ENCODE data around the gene JMJD8. TPM values are rescaled to one million over a fixed set of nuclear protein-coding genes. Genes with fewer than 3 reads are reported as not detected.

JMJD8 gene
- polyA plus RNA-seq, 3 donors = 28.7 to 45.3 (median 33.5) TPM

DNA sequence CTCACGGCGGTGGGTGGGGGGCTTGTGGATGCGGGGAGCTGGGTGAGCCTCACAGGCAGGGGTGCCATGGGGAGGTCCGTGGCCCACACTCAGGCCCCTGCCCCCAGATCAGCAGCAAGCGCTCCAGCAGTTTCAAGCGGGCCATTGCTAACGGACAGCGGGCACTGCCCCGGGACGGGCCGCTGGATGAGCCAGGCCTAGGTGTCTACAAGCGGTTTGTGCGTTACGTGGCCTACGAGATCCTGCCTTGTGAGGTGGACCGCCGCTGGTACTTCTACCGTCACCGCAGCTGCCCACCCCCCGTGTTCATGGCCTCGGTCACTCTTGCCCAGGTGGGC, 7.6 kb downstream of the JMJD8 start:
- no peak overlapping the region for H3K9ac ChIP-seq (ENCODE audit: insufficient read depth, low read length, poor library complexity, severe bottlenecking)
- intact Hi-C loops (cut with micrococcal nuclease) = no loop called here
- H3K36me3 Mint-ChIP-seq = peaks cover 18 to 31% of the 10 kb centered on the region in 2 donors
- H2AFZ ChIP-seq (ENCODE audit: insufficient read depth, low read depth, low read length, poor library complexity, severe bottlenecking) = no peak overlapping the region
- no peak for DNase-seq
- H3K27me3 ChIP-seq (ENCODE audit: control insufficient read depth in 2 of 2, insufficient read depth in 2 of 2, low read length in 2 of 2) = peaks cover 3 to 30% of the 10 kb centered on the region in 2 donors
- peaks cover 22 to 34% of the 10 kb centered on the region in 2 donors for H3K4me1 ChIP-seq (ENCODE audit: control insufficient read depth in 1 of 2, insufficient read depth in 2 of 2, low read length in 2 of 2)
- peaks cover 12% of the 10 kb centered on the region for H3K79me2 ChIP-seq (ENCODE audit: insufficient read depth, low read length)
- H4K20me1 ChIP-seq (ENCODE audit: insufficient read depth, low read length) = peaks cover 41% of the 10 kb centered on the region
- peaks cover 19% of the 10 kb centered on the region for H3K4me1 Mint-ChIP-seq
- H3K9me3 Mint-ChIP-seq = peaks cover 0 to 5% (median 0%) of the 10 kb centered on the region in 7 donors
- no peaks in the 10 kb centered on the region for H3K9me3 ChIP-seq (replicated peaks in 1 of 2; ENCODE audit: control insufficient read depth in 1 of 2, insufficient read depth in 1 of 2, low read length in 2 of 2)
- H3K4me2 ChIP-seq (replicated peaks; ENCODE audit: extremely low read depth, low read length, poor library complexity, severe bottlenecking) = no peak overlapping the region
- peaks cover 24 to 29% of the 10 kb centered on the region in 2 donors for H3K36me3 ChIP-seq (replicated peaks in 1 of 2; ENCODE audit: control insufficient read depth in 1 of 2, insufficient read depth in 2 of 2, low read length in 2 of 2)
- H3K27ac Mint-ChIP-seq = no peak overlapping the region
- TF ChIP-seq, protein P1, sequence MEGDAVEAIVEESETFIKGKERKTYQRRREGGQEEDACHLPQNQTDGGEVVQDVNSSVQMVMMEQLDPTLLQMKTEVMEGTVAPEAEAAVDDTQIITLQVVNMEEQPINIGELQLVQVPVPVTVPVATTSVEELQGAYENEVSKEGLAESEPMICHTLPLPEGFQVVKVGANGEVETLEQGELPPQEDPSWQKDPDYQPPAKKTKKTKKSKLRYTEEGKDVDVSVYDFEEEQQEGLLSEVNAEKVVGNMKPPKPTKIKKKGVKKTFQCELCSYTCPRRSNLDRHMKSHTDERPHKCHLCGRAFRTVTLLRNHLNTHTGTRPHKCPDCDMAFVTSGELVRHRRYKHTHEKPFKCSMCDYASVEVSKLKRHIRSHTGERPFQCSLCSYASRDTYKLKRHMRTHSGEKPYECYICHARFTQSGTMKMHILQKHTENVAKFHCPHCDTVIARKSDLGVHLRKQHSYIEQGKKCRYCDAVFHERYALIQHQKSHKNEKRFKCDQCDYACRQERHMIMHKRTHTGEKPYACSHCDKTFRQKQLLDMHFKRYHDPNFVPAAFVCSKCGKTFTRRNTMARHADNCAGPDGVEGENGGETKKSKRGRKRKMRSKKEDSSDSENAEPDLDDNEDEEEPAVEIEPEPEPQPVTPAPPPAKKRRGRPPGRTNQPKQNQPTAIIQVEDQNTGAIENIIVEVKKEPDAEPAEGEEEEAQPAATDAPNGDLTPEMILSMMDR (IDR thresholded peaks at IDR 0.05) = no peak
- H3K27me3 Mint-ChIP-seq (ENCODE audit: low read depth in 3 of 3) = peaks cover 21 to 38% (median 23%) of the 10 kb centered on the region in 3 donors
- H3K4me3 ChIP-seq (replicated peaks in 1 of 3; ENCODE audit: low read depth in 2 of 3, low read length in 3 of 3) = no peak overlapping the region
- H3K4me3 Mint-ChIP-seq = peak overlapping the region in 1 of 2 donors; percentile 78
- WGBS (ENCODE audit: insufficient coverage) = 93% methylated on average over 21 of the region's 21 CpGs
- H3K27ac ChIP-seq (ENCODE audit: low read depth in 1 of 2, low read length in 2 of 2) = no peak overlapping the region

DNA sequence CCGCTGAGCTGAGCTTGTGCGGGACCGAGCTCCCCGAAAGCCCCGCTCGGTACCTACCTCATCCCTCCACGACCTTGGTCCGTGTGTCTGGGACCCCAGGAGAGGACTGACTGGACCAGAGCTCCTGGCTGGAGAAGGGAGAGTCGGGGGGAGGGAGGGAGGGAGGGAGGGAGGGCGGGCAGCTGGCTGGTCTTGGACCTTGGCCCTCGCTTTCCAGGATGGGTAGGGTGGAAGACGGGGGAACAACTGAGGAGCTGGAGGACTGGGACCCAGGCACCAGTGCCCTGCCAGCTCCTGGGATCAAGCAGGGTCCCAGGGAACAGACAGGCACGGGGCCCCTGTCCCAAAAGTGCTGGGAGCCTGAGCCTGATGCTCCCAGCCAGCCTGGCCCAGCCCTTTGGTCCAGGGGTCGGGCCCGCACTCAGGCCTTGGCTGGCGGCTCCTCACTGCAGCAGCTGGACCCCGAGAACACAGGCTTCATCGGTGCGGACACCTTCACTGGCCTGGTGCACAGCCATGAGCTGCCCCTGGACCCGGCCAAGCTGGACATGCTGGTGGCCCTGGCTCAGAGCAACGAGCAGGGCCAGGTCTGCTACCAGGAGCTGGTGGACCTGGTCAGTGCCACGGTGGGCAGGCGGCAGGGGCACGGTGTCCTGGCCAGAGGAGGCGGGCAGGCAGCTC, 8.1 kb downstream of the JMJD8 start:
- H3K9me3 ChIP-seq (replicated peaks in 1 of 2; ENCODE audit: control insufficient read depth in 1 of 2, insufficient read depth in 1 of 2, low read length in 2 of 2) = no peaks in the 10 kb centered on the region
- peaks cover 14% of the 10 kb centered on the region for H3K4me1 Mint-ChIP-seq
- intact Hi-C loops (cut with micrococcal nuclease) = no loop called here
- peak overlapping the region; percentile 50 for H3K4me2 ChIP-seq (replicated peaks; ENCODE audit: extremely low read depth, low read length, poor library complexity, severe bottlenecking)
- no peak overlapping the region for H2AFZ ChIP-seq (ENCODE audit: insufficient read depth, low read depth, low read length, poor library complexity, severe bottlenecking)
- peaks cover 41% of the 10 kb centered on the region for H4K20me1 ChIP-seq (ENCODE audit: insufficient read depth, low read length)
- TF ChIP-seq, protein P1 (IDR thresholded peaks at IDR 0.05) = no peak
- WGBS (ENCODE audit: insufficient coverage) = 81% methylated on average over 14 of the region's 25 CpGs
- no peak overlapping the region for H3K4me3 ChIP-seq (replicated peaks in 1 of 3; ENCODE audit: low read depth in 2 of 3, low read length in 3 of 3)
- H3K27me3 Mint-ChIP-seq (ENCODE audit: low read depth in 3 of 3) = peaks cover 21 to 38% (median 23%) of the 10 kb centered on the region in 3 donors
- peaks cover 3 to 30% of the 10 kb centered on the region in 2 donors for H3K27me3 ChIP-seq (ENCODE audit: control insufficient read depth in 2 of 2, insufficient read depth in 2 of 2, low read length in 2 of 2)
- H3K9me3 Mint-ChIP-seq = peaks cover 0 to 5% (median 0%) of the 10 kb centered on the region in 7 donors
- H3K27ac Mint-ChIP-seq = no peak overlapping the region
- DNase-seq = no peak
- H3K79me2 ChIP-seq (ENCODE audit: insufficient read depth, low read length) = peaks cover 7% of the 10 kb centered on the region
- peaks cover 17 to 29% of the 10 kb centered on the region in 2 donors for H3K4me1 ChIP-seq (ENCODE audit: control insufficient read depth in 1 of 2, insufficient read depth in 2 of 2, low read length in 2 of 2)
- no peak overlapping the region for H3K27ac ChIP-seq (ENCODE audit: low read depth in 1 of 2, low read length in 2 of 2)
- peaks cover 20 to 30% of the 10 kb centered on the region in 2 donors for H3K36me3 Mint-ChIP-seq
- peaks cover 29 to 32% of the 10 kb centered on the region in 2 donors for H3K36me3 ChIP-seq (replicated peaks in 1 of 2; ENCODE audit: control insufficient read depth in 1 of 2, insufficient read depth in 2 of 2, low read length in 2 of 2)
- no peak overlapping the region for H3K9ac ChIP-seq (ENCODE audit: insufficient read depth, low read length, poor library complexity, severe bottlenecking)
- H3K4me3 Mint-ChIP-seq = peak overlapping the region in 1 of 2 donors; percentile 78
